Stimulated activated CD8-positive, alpha-beta memory T cell treated with anti-CD3 and anti-CD28 coated beads, Interleukin-15, amount 100 ng/mL, for 1 hour (primary cell): Measurements from ENCODE around the gene PHLPP1.

Source experiments
- DNase-seq: peaks from one replicate; pipeline ENCODE4 v3.0.0-alpha.2; 2020; ENCODE audit warnings: low read depth

PHLPP1 gene

DNA sequence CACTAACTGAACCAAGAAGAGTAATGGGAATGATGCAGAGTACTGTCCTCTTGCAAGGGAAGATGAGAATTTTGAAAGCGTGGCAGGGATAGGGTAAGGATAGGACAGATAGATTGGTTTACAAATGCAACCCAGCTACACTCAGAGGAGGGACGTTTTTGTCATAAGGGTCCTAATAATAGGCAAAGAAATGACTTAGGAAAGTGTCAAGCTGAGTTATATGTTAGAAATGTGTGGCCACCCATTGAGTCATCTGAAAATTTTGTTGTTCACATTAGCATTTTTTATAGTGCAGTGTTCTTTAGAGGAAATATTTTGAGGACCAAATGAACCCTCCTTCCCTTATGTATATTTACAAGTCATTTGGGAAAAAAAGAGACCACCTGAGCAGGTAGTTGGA lies 137.5 kb downstream of the PHLPP1 start:
- no peak for DNase-seq

DNA sequence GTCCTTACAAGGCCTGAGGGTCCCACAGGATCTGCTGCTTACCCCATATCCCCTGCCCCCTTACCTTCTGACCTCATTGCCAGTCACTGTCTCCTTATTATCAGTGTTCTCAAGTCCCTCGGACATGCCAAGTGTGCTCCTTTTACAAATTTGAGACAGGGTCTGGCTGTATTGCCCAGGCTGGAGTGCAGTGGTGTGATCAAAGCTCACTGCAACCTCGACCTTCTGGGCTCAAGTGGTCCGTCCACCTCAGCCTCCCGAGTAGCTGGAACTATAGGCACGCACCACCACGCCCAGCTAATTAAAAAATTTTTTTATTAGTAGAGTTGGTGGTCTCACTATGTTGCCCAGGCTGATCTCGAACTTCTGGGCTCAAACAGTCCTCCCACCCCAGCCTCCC lies 141.0 kb downstream of the PHLPP1 start:
- no peak for DNase-seq

DNA sequence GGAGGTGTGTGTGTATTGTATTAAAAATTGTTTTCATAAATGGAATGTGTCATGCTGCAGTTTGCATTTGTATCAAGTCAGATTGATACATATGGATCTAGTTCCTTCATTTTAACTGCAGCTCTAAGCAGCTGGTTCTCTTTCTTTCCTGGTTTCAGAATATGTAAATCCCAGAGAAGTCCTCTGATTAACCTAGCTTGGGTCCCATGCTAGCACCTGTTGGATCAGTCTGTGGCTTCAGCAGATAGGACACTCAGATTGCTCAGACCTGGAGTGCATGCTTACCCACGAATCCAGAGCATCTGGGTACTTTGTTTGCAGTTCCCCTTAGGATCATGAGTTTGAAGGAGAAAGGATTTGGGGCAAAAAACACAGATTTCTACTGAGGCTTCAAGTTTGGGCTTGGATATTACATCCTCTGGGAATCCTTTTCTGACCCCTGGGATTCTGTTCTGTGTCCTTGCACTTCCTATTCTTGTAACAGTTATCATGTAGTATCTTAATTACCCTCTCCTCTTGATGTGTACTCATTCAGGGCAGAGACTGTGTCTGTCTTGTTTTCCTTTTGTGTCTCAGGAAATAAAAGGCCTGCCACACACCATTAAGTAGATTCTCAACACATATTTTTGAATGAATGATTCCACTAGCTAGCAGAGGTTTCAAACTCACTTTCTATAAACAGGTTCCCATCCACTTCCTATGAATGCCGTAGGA lies 142.1 kb downstream of the PHLPP1 start:
- no peak for DNase-seq

DNA sequence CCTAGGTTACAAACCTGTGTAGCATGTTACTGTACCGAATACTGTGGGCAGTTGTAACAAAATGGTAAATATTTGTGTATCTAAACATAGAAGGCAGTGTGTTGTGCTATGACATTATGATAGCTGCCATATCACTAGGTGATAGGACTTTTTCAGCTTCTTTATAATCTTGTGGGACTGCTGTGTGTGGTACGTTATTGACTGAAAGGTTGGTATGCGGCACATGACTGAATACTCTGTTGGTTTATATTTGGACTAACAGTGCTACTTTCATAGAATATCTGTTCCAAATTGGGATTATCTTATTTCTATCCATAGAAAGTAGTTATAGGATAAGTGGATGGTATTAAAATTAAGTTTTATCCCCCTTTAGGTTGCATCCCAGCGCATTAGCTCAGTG lies 144.7 kb downstream of the PHLPP1 start:
- DNase-seq: no peak

- no peak for DNase-seq
Observed at GRCh38 chr18:62862466-62862865, 147.1 kb downstream of the PHLPP1 start.

DNA sequence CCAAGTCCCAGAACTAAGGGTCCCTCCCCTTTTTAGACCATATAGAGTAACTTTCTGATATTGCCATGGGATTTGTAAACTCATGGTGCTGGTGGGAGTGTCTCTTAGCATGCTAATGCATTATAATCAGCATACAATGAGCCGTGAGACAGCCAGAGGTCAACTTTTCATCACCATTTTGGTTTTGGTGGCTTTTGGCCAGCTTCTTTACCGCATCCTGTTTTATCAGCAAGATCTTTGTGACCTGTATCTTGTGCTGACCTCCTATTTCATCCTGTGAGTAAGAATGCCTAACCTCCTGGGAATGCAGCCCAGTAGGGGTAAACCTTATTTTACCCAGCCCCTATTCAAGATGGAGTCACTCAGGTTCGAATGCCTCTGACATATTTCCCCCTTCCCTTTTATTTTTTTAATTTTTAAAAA lies 148.2 kb downstream of the PHLPP1 start:
- no peak for DNase-seq

DNA sequence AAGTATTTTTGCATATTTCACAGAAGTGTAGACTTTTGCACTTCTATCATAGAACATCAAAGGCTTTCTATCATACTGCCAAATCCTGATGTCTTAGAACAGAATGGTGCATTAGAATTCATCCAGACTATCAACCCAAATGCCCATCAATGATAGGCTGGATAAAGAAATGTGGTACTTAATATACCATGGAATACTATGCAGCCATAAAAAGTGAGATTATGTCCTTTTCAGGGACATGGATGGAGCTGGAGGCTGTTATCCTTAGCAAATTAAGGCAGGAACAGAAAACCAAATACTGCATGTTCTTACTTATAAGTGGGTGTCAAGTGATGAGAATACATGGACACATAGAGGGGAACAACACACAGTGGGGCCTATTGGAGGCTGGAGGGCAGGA lies 150.2 kb downstream of the PHLPP1 start:
- DNase-seq: no peak

DNA sequence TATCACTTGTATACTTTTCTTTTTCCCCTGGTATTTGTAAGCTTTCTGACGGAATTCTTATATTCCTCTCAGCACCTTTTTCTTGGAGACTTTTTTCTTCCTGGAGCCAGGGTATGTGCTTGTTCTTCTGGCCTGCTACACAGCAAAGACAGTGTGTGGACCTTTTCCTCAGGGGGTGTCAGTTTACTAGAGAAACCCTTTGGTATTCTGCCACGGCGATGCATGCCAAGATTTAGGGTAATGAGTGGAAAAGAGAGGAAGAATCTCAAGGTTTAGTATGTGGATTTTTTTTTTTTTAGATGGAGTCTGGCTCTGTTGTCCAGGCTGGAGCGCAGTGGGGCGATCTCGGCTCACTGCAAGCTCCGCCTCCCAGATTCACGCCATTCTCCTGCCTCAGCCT lies 152.2 kb downstream of the PHLPP1 start:
- no peak for DNase-seq

DNA sequence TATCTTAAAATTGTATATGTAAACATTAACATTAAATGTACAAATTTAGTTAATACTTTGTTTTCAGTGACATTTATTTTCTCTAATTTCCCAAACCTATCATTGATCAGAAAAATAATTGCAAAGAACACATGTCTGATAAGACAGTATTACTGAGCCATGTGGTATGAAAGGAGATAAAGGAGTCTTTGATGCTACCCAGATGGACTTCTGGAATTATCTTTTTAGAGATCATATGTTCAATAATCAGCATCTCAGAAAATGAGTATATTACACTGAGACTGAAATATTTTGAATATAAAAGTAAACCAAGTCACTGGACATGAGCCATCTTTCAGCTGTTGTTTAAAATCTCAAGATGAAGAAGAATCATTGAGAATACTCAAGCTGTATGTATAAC lies 153.3 kb downstream of the PHLPP1 start:
- no peak for DNase-seq

DNA sequence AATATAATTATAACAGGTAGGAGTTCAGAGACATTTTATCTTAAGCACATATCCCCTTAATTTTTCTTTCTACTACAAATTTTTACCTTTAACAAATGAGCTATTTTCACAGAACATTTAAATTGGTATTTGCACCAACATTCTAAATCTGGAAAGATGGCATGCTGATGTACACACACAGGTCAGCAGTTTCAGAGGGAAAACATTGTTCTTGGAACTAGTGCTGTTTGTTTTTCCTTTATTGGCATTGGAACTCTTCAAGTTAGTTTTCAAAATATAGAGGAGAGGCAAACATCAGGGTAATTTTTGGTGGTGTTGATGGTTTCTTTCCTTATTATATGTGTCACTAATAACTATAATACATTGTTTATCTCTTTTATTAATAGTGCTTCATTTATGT lies 155.3 kb downstream of the PHLPP1 start:
- DNase-seq: no peak

DNA sequence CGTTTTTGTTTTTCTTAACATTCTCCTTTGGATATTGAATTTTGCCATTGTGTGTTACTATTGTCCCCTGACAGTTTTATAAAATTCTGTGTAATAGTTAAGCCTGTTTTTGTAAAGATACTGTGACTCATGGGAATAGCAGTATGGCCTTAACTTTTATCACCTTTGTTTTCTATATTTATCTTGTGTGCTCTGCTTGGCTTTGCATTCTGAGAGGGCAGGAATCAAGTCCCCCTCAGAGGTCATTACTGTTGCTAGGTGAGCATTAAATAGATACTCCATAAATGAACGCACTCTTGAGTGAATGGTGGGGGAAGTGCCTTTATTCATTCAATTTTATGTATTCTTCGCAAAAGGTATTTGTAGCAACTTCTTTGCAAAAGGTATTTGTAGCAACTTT lies 160.0 kb downstream of the PHLPP1 start:
- no peak for DNase-seq

DNA sequence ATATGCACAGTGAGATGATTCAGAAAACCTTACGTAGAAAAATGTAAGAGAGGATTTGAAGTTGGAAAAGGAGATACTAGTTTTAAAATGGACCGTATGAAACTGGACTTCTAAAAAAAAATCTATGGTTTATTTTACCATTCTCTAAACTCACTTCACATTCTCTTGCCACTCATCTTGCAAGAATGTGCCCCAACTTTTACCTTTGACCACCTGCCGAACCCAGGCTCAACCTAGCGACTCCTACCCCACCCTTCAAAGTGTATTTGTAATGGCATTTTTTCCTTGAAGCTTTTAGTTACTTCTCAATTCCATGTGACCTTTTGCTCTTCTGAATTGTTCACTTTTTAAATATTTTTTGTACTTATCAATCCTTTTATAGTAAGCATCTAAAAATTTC lies 160.8 kb downstream of the PHLPP1 start:
- DNase-seq: no peak

DNA sequence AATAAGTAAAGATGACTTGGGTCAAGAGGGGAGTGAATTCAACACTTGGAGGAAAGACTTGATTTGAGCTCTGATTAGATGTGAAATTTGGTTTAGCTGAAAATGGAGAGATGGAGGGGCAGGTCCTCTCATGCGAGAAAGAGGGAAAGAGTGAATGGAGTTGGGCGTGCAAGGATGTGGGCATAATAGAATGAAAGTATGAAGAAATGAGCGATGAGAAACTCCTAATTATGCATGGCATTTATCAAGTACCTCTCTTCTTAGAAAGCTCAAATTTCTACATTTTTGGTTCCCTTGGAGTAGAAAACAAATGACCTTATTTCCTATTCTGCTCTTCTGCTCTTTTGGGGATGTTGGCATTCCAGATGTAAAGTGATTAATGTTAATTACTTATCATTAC lies 161.5 kb downstream of the PHLPP1 start:
- no peak for DNase-seq

- DNase-seq: no peak
Observed at GRCh38 chr18:62877411-62878221, 162.3 kb downstream of the PHLPP1 start.

DNA sequence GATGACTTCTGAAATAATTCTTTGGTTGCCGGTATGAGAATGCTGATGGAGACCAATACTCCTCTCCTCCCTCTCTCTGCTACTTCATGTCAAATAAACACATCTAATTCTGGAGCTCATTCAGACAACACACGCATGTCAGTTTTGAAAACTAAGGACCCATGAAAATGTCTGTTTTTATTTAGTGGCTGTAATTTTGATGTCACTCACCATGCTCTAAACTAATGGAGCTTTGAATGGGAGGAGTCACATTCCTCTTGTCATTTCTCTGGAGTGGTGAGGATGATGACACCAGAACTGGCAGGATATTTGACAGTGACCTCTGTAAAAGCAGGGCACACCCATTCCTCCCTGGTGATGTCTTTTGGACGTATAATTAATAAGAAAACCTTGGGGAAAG lies 163.0 kb downstream of the PHLPP1 start:
- no peak for DNase-seq

DNA sequence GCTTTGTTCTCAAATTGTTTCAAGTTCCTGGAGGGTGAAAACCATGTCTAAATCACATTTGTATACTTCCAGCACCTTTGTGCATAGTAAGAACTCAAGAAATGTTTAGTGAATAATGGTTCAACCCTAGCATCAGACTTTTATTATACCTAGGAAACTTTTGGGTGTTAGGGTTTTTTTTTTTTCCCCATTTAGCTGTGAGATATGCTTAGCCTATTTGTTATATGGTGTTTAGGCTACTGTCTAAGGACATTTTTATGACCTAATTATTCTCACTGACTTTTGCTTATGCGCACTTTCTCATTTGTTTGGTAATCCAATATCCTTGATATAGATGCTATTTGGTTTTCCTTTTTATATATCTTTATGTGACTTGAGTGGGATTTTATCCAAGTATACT lies 164.7 kb downstream of the PHLPP1 start:
- no peak for DNase-seq

- no peak for DNase-seq
Observed at GRCh38 chr18:62880673-62881364, 165.5 kb downstream of the PHLPP1 start.

- no peak for DNase-seq
Observed at GRCh38 chr18:62881509-62882016, 166.2 kb downstream of the PHLPP1 start.

GRCh38 chr18:62883937-62884735 lies 168.8 kb downstream of the PHLPP1 start:
- DNase-seq: no peak

DNA sequence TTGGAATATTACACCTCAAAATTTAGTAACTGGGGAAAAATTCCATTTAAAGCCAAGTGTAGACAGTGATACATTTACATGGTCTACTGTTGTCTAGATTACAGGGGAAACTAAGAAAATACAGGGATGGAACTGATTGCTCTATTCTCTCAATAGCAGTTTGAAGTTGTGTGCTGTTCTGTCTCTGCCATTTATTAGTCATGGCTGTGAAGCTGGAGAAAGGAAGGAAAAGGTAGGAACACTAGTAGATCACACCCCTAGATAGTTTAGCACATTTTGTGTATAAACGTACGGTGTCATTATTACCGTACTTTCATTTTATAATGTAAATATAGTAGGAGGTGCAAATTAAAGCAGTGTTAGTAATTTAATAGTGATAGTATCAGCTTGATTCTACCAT lies 170.5 kb downstream of the PHLPP1 start:
- no peak for DNase-seq

- DNase-seq: no peak
Observed at GRCh38 chr18:62894681-62895390, 179.5 kb downstream of the PHLPP1 start.
